Mesenchymal stem cell (in vitro differentiated cells and primary cell): ENCODE measurements around the gene IGSF8.

Experiments used
- DNase-seq: peaks from one replicate; pipeline ENCODE4 v3.0.0-alpha.2; 2013
- H2AFZ ChIP-seq: one replicate; pipeline ENCODE4 v1.6.1; 2013; ENCODE audit warnings: low read depth, mild to moderate bottlenecking, control low read depth, inconsistent platforms, low read length, moderate library complexity
- H2AK5ac ChIP-seq: 2 replicates; pipeline ENCODE4 v1.6.1; 2013; ENCODE audit warnings: low read length, moderate library complexity, mild to moderate bottlenecking, inconsistent platforms; ENCODE audit not compliant: severe bottlenecking
- H2BK120ac ChIP-seq: one replicate; pipeline ENCODE4 v1.6.1; 2013; ENCODE audit warnings: low read depth, mild to moderate bottlenecking, inconsistent platforms, low read length, moderate library complexity
- H2BK12ac ChIP-seq, 2 experiments: one replicate each; pipeline ENCODE4 v1.6.1; 2013; ENCODE audit warnings: inconsistent platforms in 2 of 2, low read length in 2 of 2, mild to moderate bottlenecking in 2 of 2, moderate library complexity in 2 of 2, control low read depth in 1 of 2
- H2BK15ac ChIP-seq: one replicate; pipeline ENCODE4 v1.6.1; 2013; ENCODE audit warnings: mild to moderate bottlenecking, low read depth, inconsistent platforms; ENCODE audit not compliant: poor library complexity, severe bottlenecking
- H2BK5ac ChIP-seq: 2 replicates; pipeline ENCODE4 v1.6.1; 2013; ENCODE audit warnings: low read depth, mild to moderate bottlenecking, low read length, control low read depth, inconsistent platforms; ENCODE audit not compliant: poor library complexity, severe bottlenecking
- H3K14ac ChIP-seq, 2 experiments: one replicate each; pipeline ENCODE4 v1.6.1; 2013; ENCODE audit warnings: inconsistent platforms in 2 of 2, low read length in 2 of 2, control low read depth in 1 of 2, mild to moderate bottlenecking in 1 of 2, moderate library complexity in 1 of 2
- H3K18ac ChIP-seq, 2 experiments: one replicate each; pipeline ENCODE4 v1.6.1; 2013; ENCODE audit warnings: inconsistent platforms in 2 of 2, low read length in 2 of 2, control low read depth in 1 of 2, low read depth in 1 of 2, mild to moderate bottlenecking in 1 of 2
- H3K23ac ChIP-seq, 2 experiments: one replicate each; pipeline ENCODE4 v1.6.1; 2013; ENCODE audit warnings: inconsistent platforms in 2 of 2, low read length in 2 of 2, mild to moderate bottlenecking in 2 of 2, moderate library complexity in 2 of 2, control low read depth in 1 of 2
- H3K27ac ChIP-seq: 2 replicates; pipeline ENCODE4 v1.5.1; 2013; ENCODE audit warnings: mild to moderate bottlenecking, moderate library complexity, low read length, control low read depth, inconsistent platforms; ENCODE audit not compliant: poor library complexity, severe bottlenecking
- H3K27me3 ChIP-seq, 2 experiments: 2 replicates each; pipeline versions ENCODE4 v1.6.1 to v1.7.0; 2013; ENCODE audit warnings: low read length in 2 of 2, mild to moderate bottlenecking in 2 of 2, moderate library complexity in 2 of 2, control low read depth in 1 of 2, inconsistent platforms in 1 of 2; ENCODE audit not compliant: control insufficient read depth in 1 of 2, insufficient read depth in 1 of 2
- H3K36me3 ChIP-seq, 2 experiments: 2 replicates each; pipeline versions ENCODE4 v1.6.1 to v1.7.0; 2013; ENCODE audit warnings: low read length in 2 of 2, control low read depth in 1 of 2, inconsistent platforms in 1 of 2, low read depth in 1 of 2, mild to moderate bottlenecking in 1 of 2; ENCODE audit not compliant: insufficient read depth in 2 of 2, control insufficient read depth in 1 of 2
- H3K4ac ChIP-seq, 2 experiments: one replicate each; pipeline ENCODE4 v1.6.1; 2013; ENCODE audit warnings: inconsistent platforms in 2 of 2, low read length in 2 of 2, mild to moderate bottlenecking in 2 of 2, moderate library complexity in 2 of 2, control low read depth in 1 of 2, low read depth in 1 of 2
- H3K4me1 ChIP-seq: 2 replicates; pipeline ENCODE4 v1.6.1; 2013; ENCODE audit warnings: low read depth, low read length, control low read depth; ENCODE audit not compliant: control insufficient read depth, insufficient read depth
- H3K4me2 ChIP-seq: 2 replicates; pipeline ENCODE4 v1.6.1; 2013; ENCODE audit warnings: low read length, mild to moderate bottlenecking, inconsistent platforms; ENCODE audit not compliant: poor library complexity, severe bottlenecking
- H3K4me3 ChIP-seq, 2 experiments: 2 replicates each; pipeline versions ENCODE4 v1.5.1 to v1.7.0; 2013; ENCODE audit warnings: low read length in 2 of 2, mild to moderate bottlenecking in 2 of 2, control low read depth in 1 of 2, low read depth in 1 of 2; ENCODE audit not compliant: insufficient read depth in 1 of 2
- H3K79me1 ChIP-seq: replicated peaks from 2 replicates; pipeline ENCODE4 v1.6.1; 2013; ENCODE audit warnings: mild to moderate bottlenecking, control low read depth, low read length, inconsistent platforms; ENCODE audit not compliant: poor library complexity, severe bottlenecking
- H3K9ac ChIP-seq: 2 replicates; pipeline ENCODE4 v1.7.0; 2013; ENCODE audit warnings: mild to moderate bottlenecking, low read length, moderate library complexity
- H3K9me3 ChIP-seq: 2 replicates; pipeline ENCODE4 v1.7.0; 2013; ENCODE audit warnings: mild to moderate bottlenecking, low read length; ENCODE audit not compliant: control insufficient read depth
- H4K8ac ChIP-seq: one replicate; pipeline ENCODE4 v1.6.1; 2013; ENCODE audit warnings: inconsistent platforms, mild to moderate bottlenecking, low read length, moderate library complexity
- H4K91ac ChIP-seq: one replicate; pipeline ENCODE4 v1.6.1; 2013; ENCODE audit warnings: mild to moderate bottlenecking, low read length, inconsistent platforms
- WGBS: methylation state at CpG from one replicate; pipeline ENCODE4 v1.1.7; 2013; ENCODE audit warnings: mixed read lengths; 5-methylcytosine and 5-hydroxymethylcytosine counted together

Gene IGSF8

DNA sequence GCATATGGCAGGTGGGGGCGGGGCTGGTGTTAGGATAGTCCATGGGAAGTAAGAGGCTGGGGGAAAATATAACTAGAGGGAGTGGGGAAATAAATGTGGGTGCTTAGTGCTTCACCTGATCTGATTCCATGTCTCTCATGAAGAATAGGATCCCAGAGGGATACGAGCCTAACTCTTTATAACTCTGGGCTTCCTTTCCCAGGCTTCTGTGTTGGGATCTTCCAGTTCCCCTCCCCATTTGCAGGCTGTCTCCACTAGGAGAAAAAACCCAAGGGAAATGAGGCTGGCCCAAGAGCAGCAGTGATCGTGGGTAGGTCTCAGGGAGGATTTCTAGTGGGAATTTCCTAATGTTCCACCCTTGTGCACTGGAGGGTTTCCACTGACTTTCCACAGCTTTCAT, 15.5 kb downstream of the IGSF8 start:
- Histone ChIP-seq H2BK5ac (no peak overlapping the region), H3K23ac (no peak overlapping the region), H2AK5ac (no peak overlapping the region), H3K4ac (no peak overlapping the region), H2BK120ac (no peak overlapping the region), H3K4me1 (peaks cover 7% of the 10 kb centered on the region), H3K27me3 (peaks cover 54% of the 10 kb centered on the region in 2 experiments), H4K91ac (no peak overlapping the region), H3K9ac (no peak overlapping the region), H3K18ac (no peak overlapping the region), H4K8ac (no peak overlapping the region), H3K27ac (no peak overlapping the region), H3K79me1 (no peaks in the 10 kb centered on the region), H3K36me3 (peaks cover 0 to 14% of the 10 kb centered on the region in 2 experiments), H3K4me3 (no peak overlapping the region), H2BK12ac (no peak overlapping the region), H2BK15ac (no peak overlapping the region), H3K9me3 (no peaks in the 10 kb centered on the region), H3K14ac (no peak overlapping the region), H2AFZ (no peak overlapping the region), H3K4me2 (no peak overlapping the region)
- DNase-seq: no peak
- whole genome bisulfite sequencing: 59% methylated on average over 3 of the region's 3 CpGs

DNA sequence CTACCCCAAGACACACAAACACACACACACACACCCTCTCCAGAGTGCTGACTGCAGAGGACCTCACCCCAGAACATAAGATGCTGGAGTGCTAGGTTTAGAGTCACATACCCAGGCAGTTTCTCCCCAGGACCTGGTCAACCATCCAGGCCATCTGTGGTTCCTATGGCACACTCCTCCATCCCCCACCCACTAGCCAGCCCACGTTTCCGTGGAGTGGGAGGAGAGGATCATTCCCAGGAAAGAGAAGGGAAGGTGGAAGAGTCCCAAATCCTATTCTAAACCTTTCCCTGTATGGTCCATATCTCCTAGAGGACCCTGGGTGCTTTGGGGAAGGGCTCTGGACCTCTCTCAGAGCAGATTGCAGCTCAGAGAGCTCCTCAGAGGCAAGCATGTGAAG, 15.9 kb downstream of the IGSF8 start:
- no peak overlapping the region for H3K4me3 ChIP-seq
- no peak overlapping the region for H3K18ac ChIP-seq
- H3K27ac ChIP-seq: no peak overlapping the region
- H3K4me2 ChIP-seq: no peak overlapping the region
- H3K27me3 ChIP-seq: peaks cover 54% of the 10 kb centered on the region in 2 experiments
- no peak overlapping the region for H2AK5ac ChIP-seq
- H3K23ac ChIP-seq: no peak overlapping the region
- no CpG with 5 or more reads among the region's 2 CpGs for WGBS
- no peak overlapping the region for H4K8ac ChIP-seq
- no peak overlapping the region for H2BK15ac ChIP-seq
- H3K4ac ChIP-seq: no peak overlapping the region
- H4K91ac ChIP-seq: no peak overlapping the region
- no peaks in the 10 kb centered on the region for H3K9me3 ChIP-seq
- H3K4me1 ChIP-seq: peaks cover 7% of the 10 kb centered on the region
- no peak for DNase-seq
- no peak overlapping the region for H2AFZ ChIP-seq
- H3K36me3 ChIP-seq: peaks cover 0 to 12% of the 10 kb centered on the region in 2 experiments
- H2BK120ac ChIP-seq: no peak overlapping the region
- H3K9ac ChIP-seq: no peak overlapping the region
- H3K79me1 ChIP-seq: no peaks in the 10 kb centered on the region
- H2BK12ac ChIP-seq: no peak overlapping the region
- H2BK5ac ChIP-seq: no peak overlapping the region
- no peak overlapping the region for H3K14ac ChIP-seq

DNA sequence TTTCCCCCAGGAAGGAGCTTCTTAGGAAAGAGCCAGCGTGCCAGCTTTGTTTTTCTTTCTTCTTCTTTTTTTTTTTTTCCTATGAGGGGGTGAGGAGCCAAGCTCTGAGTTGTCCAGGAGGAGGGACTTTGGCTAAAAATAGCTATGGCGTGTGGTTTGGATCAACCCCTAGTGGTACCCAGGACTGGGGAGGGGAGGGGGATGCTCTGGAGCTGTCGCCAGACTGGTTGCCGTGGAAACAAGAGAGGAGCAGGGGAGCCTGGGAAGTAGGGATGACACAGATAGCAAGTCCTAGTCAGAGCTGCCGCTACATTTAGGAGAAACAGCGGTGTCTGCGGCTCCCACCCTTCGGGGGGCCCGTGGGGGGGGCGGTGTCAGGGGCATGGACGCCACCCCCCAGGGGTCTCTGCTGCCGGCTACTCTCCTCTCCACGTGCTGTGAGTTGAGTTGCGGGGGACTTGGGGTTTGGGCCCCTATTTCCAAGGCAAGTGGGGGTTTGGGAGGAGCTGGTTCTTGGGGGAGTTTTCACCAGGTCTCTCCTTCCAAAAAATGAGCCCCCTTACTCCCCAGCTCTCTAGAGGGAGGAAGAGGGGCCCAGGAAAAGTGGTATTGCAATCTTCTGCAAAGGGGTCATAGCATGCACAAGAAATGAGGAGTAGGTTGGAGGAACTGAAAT, 17.0 kb downstream of the IGSF8 start, which contains the start of gene KCNJ9:
Gene KCNJ9 (plus strand): TSS at position 278 of the 676 bp plus-strand sequence. CDS start 2,493 bp downstream, outside the sequence.
- no peak within 1 kb of the TSS for H2AFZ ChIP-seq
- H2AK5ac ChIP-seq: no peak within 1 kb of the TSS
- no peaks in the 10 kb centered on the region for H3K9me3 ChIP-seq
- no peak within 1 kb of the TSS for H3K27ac ChIP-seq
- no peak within 1 kb of the TSS for H2BK12ac ChIP-seq
- no peak within 1 kb of the TSS for H3K9ac ChIP-seq
- no peak within 1 kb of the TSS for H3K23ac ChIP-seq
- no peak within 1 kb of the TSS for H3K4me3 ChIP-seq
- H3K79me1 ChIP-seq: no peaks in the 10 kb centered on the region
- H2BK15ac ChIP-seq: no peak within 1 kb of the TSS
- H3K18ac ChIP-seq: no peak within 1 kb of the TSS
- H3K4ac ChIP-seq: no peak within 1 kb of the TSS
- H3K36me3 ChIP-seq: peaks cover 0 to 9% of the 10 kb centered on the region in 2 experiments
- H4K91ac ChIP-seq: no peak within 1 kb of the TSS
- H3K4me1 ChIP-seq: peaks cover 7% of the 10 kb centered on the region
- 31% methylated on average over 11 of the region's 14 CpGs for WGBS
- H4K8ac ChIP-seq: no peak within 1 kb of the TSS
- H3K14ac ChIP-seq: no peak within 1 kb of the TSS
- H2BK5ac ChIP-seq: no peak within 1 kb of the TSS
- H3K27me3 ChIP-seq: peaks cover 54 to 59% of the 10 kb centered on the region in 2 experiments
- no peak within 1 kb of the TSS for H2BK120ac ChIP-seq
- peak; percentile 20 for DNase-seq
- H3K4me2 ChIP-seq: no peak within 1 kb of the TSS

DNA sequence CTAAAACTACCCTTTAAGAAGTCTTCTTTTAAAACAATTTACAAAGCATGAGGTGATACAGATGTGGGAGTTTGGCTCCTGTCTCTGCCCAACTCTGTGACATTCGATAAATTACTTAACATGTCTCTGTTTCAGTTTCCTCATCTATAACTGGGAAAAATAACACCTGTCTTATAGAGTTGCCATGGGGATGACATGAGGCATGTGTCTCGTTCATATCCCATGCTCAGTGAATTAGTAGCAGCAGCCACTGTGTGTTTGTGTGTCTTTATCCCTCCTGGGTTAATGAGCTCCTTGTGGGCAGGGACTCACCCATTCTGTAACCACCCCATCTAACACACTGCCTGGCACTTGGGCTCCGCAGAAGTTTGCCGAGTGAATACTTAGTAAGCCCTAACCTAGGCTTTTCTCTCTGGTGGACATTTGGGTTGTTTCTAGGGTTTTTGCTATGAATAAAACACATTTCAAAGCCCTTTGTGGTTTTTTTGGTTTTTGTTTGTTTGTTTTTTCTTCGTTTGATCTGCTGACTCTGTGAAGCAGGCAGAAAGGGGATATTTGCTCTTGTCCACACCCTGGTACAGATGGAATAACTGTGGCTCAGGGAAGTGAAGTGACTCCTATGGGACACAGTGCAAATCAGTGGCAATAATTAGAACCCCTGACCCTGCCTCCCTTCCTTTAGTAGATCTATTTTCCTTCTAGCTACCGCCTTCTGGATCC, 17.9 kb downstream of the IGSF8 start:
- Histone ChIP-seq H3K4me3 (no peak overlapping the region), H3K9ac (no peak overlapping the region), H2AK5ac (no peak overlapping the region), H3K27ac (no peak overlapping the region), H3K79me1 (no peaks in the 10 kb centered on the region), H3K4me2 (no peak overlapping the region), H3K4ac (no peak overlapping the region), H4K8ac (no peak overlapping the region), H2AFZ (no peak overlapping the region), H3K4me1 (peaks cover 8% of the 10 kb centered on the region), H3K27me3 (peaks cover 61 to 63% of the 10 kb centered on the region in 2 experiments), H3K36me3 (peaks cover 0 to 9% of the 10 kb centered on the region in 2 experiments), H3K23ac (no peak overlapping the region), H3K9me3 (no peaks in the 10 kb centered on the region), H2BK12ac (no peak overlapping the region), H2BK15ac (no peak overlapping the region), H3K18ac (no peak overlapping the region), H2BK5ac (no peak overlapping the region), H2BK120ac (no peak overlapping the region), H3K14ac (no peak overlapping the region), H4K91ac (no peak overlapping the region)
- DNase-seq: no peak
- 64% methylated on average over 5 of the region's 6 CpGs for WGBS
